GM18951 (cell line): ENCODE measurements around the gene CTDNEP1.
"Not testable (repeated sequence)": the region's sequence is repeated elsewhere in the genome, so short reads cannot be mapped to it uniquely, and the experiment has no call there.

Experiments
- POLR2A ChIP-seq: IDR thresholded peaks from 4 replicates; pipeline ENCODE4 v1.6.1; 2011; ENCODE audit warnings: mild to moderate bottlenecking; ENCODE audit not compliant: insufficient read length, insufficient read depth; ENCODE audit errors: extremely low read depth
- in situ Hi-C: fragments of 300-500 bp; cut with MboI; formaldehyde crosslinking; loops from one replicate; pipeline ENCODE4 v1.12.0; 2022; ENCODE audit warnings: low sequenced_read_pairs, mixed read lengths, inconsistent platforms; ENCODE audit not compliant: unreplicated experiment

CTDNEP1 gene

DNA sequence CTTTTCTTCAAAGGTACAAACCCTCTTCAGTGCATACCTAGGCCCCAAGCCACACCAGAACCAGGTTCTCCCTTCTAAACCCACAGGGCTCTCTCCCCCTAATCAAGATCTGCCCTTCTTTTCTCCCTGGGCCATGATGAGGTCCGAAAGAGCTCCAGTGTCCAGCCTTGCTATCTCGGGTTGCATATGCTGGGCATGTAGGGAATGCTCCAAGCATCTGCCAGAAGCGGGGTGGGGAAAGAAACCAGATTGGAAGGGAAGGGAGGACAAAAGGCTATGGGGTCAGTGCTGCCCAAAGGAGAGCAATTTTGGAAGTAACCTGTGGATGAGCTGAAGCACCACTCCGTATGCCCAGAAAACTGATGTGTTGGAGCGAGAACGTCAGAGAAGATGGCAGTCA is 2.3 kb downstream of the CTDNEP1 start:
- TF ChIP-seq POLR2A: no peak
- in situ Hi-C loops: no loop called here

DNA sequence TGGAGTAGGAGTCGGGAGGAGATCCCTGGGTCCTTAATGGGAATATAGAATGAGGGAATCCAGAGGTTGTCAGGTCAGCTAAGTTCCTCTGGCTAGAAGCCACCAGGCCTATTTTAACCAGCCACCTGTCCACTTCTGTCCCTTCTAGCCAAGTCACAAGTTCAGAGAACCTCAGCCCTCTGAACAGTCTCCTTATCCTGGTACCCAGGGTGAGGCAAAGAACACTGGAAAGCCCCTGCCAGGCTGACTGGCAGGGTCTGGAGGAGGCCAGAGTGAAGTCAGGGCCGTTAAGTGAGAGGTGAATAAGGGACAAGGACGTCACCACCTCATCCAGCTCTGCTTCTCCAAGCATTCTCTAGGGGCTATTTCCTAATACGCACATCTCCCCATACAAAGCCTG is 2.7 kb downstream of the CTDNEP1 start:
- in situ Hi-C loops: no loop called here
- no peak for TF ChIP-seq POLR2A

DNA sequence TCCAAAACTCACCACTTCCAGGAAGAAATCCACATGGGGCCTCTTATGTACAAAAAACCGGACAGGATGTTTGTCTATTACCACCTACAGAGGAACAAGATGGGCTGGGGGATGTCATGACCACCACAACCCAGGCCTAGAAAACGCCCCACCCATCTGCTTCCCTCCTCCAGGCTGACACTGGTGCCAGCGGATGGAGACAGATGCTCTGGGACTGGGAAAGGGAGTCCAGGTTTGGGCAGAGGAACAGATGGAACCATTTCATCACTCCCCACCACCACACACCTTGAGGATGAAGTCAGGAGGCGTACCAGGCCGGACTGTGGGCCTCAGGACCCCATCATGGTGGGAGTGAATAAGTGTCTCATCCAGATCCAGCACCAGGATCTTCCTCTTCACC is 4.8 kb downstream of the CTDNEP1 start:
- in situ Hi-C loops: no loop called here
- TF ChIP-seq POLR2A: no peak

DNA sequence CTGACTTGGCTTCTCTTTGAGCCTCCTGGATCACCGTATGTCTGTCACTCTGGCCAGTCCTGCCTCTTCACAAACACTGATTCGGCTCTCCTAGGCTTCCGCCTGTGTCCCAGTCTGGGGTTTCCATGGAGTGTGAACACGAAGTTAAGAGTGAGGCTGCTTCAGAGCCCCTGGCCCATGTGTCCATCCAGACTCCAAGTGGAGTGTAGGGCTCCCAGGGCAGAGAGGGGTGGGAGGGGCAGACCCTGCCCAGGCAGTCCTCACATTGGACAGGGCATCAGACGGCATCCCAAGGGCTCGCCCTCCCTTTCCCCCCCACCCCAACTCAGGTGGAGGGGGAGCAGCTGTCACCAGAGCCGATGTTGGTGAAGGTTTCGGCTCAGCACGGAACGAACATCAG is 7.7 kb downstream of the CTDNEP1 start:
- in situ Hi-C loops: not testable (repeated sequence)

DNA sequence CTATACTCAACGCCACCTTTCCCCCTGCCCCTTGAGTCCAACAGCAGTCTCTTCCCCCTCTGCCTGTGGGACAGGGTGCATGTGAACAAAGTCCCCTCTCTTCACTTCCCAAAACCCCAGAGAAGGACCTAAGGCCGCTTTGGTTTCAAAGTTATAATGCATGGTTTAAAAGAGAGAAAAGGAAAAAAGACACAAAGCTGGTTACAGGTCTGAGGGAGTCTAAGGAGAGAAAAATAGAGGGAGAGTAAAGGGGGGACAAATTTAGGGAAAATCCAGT is 8.1 kb downstream of the CTDNEP1 start:
- in situ Hi-C loops: no loop called here
- no peak for TF ChIP-seq POLR2A

DNA sequence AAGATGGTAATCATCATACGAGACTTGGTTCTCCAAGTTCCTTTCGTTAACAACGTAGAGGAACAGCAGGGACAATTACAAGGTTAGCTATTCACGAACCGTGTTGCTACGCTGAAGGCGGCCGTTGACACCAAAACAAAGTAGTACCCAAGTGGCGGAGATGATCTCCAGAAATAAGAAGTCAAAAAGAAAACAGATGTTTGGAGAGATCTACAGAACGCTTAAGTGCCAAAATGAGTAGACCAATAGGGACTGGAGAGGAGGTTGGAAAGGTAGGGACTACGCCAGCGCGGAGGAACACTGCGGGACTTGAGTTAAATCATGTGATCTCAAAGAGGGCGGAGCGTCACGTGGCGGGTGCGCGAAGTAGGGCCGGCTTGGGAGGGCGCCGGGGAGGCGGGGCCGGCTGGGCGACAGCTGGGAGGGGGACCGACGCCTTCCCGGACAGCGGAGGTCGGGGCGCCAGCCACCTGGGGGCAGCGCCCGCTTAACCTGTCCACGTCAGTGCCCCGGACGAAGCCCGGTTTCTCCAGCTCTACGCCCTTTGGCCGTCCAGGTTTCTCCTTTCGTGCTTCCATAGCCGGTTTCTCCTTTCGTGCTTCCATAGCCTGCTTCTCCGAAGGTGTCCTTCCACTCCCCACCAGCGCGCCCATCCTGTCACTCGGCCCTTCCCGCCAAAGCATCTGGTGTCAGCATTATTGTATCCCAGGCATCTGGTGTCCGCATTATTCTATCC is 8.6 kb downstream of the CTDNEP1 start:
- in situ Hi-C loops: no loop called here
- peak; percentile 58 for TF ChIP-seq POLR2A

DNA sequence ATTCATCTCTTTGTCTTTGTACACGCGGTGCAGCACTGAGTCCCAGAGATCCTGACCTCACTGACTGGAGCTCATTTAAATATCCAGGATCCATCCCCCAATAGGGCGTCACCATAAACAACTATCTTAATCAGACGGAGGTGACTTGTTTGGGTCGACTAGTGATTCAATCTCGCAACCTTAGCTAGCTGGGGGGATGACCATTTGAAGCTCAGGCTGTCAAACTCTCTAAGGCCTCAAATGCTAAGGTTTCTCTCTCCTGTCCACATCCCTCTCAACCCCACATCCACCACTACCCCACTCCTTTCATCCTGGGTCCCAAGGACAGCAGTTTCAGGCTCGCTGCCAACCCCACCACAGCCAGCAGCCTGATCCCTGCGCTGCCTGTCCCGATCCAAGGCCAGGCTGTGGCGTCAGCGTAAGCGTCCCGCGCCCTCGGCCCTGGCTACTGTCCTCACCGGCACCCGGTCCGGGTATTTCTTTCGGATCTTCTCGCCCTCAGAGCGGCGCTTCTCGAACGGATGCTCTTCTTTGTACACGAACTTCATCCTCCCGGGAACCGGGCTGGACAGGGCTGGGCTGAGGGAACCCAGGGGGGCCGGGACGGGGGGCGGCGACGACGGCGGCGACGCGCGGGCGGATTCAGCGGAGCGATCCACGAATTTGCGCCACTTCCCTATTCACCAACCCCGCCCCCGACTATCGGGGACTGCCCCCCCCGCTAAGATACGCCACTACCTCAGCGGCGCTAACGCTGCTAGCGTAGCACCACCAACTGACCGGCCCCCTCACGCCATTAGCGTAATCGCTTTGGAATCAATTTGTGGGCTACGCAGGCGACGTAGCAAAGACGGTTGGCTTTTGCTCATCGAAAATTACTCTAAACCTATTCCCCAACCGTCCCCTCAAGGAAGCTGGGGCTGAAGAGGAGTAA is 9.5 kb downstream of the CTDNEP1 start, which contains the start of gene GABARAP:
Gene GABARAP, minus strand, starts transcription at position 667 of the 934 bp plus-strand sequence. Its CDS starts 119 bp downstream, at position 548.
- in situ Hi-C loops: no loop called here
- TF ChIP-seq POLR2A: peak; percentile 68

DNA sequence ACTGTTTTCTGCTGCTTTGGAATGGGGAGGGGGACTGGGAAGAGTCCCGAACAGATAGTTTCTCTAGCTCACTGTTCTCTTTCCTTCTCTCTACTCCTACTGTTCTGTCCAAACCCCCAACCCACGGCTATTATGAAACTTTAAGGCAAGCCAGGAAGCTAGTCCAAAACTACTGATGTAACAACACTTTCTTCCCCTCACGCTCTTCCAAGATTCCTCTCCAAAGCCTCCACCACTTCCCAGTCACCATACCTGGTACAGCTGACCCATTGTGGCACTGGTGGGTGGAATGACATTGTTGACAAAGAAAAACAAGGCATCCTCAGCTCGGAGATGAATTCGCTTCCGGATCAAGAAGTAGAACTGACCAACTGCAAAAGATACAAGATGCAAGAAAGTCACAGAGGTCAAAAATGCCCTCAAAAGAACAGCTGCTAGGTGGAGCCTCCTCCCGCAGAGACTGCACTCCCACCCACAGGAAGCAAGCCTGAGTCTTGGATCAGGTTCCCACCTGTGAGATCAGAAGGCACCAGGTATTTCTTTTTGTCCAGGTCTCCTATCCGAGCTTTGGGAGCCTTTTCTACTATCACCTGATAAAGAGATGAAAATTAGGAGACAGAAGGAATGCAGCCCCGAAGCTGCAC is 10.3 kb downstream of the CTDNEP1 start:
- no peak for TF ChIP-seq POLR2A
- in situ Hi-C loops: no loop called here

DNA sequence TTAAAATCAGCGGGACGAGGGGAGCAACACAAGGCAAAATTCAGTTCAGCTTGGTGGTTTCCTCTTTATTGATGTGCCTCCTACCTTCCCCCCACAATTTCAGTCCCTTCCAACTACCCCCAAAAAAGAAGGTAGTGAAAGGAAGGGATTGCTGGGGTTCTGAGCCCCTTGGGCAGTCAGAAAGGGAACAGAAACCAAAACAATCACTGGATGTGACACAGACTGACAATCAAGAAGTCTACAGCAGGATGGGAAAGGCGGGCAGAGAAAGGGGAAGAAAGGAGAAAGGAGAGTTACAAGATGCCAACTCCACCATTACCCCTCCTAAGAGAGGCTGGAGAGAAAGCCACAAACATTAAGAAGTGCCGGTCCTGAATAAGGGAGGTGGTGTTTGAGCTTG is 11.2 kb downstream of the CTDNEP1 start:
- TF ChIP-seq POLR2A: no peak
- in situ Hi-C loops: no loop called here

DNA sequence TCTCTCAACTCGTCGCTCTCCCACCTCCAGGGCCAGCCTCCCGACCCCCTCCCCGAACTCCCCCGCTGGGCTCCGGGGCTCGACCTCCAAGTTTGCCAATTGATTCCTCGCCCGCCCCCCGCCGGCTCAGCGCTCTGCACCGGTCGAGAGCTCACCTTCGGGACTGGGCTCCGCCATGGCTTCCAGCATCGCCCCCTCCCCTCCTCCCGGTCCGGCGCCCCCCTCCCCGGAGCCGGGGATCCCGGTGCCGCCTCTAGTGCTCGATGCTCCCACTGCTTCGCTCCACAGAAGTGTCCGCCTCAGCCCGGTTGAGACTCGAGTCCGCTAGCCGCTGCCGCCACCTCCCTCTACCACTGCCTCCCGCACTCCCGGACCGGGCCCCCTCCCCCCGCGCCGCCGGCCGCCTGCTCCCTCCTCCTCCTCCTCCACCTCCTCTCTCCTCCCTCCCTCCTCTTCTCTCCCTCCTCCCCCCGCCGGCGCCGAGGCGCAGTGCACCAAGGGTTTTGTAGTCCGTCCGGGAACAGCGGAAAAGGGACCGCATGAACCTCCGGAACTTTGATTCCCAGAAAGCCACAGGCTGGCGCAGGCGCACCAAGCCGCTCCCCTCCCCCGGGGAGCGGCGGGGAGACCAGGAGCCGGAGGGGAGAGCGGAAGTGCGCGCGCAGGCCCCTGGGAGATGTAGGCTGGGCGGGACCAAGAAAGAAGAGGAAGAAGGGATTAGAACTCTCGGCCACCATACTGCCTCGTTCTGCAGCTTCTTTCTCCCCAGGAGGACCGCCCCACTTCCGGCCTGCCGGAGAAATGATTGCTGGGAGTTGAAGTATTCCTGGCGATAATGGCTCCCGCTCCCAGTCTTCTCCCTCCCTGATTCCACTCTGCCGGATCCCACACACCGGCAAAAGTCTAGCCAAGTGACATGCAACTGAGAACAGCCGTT is 12.2 kb downstream of the CTDNEP1 start, which contains the start of gene PHF23:
Gene PHF23, minus strand, starts transcription at position 367 of the 937 bp plus-strand sequence. Its CDS starts 178 bp downstream, at position 189.
- in situ Hi-C loops: no loop called here
- peak; percentile 42 for TF ChIP-seq POLR2A

DNA sequence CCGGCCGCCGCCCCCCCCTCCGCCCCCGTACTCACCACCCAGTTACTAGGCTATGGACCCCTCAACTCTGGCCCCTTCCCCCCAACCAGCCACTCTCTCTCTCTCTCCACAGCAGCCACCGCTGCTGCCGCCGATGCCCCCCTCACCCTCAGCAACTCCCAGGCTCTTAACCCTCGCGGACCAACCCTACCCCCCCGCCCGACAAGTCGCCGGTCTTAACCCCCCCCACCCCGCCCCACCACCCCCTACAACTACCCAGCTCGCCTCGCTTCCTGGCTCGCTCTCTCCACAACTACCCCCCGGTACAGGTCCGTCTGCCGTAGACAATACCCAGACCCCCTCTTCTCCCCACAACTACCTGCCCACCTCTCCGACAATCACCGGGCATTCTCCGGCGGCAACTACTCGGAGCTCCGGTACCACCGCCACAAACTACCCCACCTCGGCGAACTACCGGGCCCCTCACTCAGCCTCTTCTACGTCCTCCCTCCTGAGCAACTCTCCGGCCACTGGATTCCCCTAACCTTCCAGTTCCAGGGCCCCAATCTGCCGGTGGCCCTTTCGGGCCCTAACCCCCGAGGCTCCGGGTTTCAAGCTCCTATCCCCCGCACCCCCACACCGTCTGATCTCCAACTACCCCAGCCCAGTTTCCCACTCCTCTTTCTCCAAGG is 13.0 kb downstream of the CTDNEP1 start:
- in situ Hi-C loops: no loop called here
- peak; percentile 17 for TF ChIP-seq POLR2A

DNA sequence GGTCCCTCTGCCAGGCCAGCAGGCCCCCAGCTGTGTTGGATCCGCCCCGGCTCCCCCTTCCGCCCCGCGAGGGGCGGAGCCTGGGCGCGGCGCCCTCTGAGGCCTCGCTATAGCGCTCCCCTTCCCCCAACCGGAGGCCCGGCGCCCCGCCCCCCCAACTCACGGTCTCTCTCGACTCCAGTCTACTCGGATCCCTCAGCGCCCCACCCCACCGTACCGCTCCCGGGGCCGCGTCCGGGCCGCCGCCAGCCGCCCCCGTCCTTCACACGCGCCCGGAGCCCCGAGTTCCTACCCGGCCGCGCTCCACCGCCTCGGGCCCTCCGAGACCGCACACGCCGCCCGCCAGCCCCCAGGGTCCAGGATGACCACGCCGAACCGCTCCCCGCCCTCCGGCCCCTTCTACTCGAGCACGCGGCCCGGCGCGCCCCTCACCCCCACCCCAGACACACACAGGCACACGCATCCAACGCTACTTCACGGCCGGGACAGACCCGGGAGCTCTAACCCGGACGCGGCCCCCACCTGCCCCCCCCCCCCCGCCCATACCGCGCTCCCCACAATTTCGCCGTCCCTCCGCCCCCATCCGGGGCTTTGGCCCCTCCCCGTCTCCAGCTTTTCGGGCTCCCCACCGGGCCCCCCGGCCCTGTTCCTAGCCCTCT is 13.6 kb downstream of the CTDNEP1 start:
- peak; percentile 49 for TF ChIP-seq POLR2A
- in situ Hi-C loops: no loop called here

DNA sequence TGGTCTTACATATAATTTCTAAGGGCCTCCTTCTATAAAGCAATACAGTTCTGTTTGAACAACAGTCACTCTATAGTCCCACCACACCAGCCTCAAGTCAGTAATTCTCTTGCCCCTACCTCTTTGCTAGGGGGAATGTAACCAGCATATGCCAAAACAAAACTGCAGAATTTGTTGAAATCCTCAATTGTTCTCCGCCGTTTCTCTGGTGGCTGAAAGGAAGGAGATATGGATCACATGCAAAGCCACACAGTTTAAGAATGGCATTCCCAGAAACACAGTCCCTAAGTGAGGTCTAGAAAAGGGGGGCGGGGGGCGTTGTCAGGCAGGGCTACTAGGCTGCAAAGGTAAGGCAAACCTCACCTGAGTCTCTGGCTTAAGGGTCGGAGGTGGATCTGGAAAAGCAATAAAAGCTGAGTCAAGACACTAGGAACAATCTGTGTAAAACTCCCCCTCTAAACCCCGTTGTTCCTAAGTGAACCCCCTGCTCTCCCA is 14.2 kb downstream of the CTDNEP1 start:
- in situ Hi-C loops: no loop called here
- no peak for TF ChIP-seq POLR2A
